Activated B cell treated with CpG ODN at 0.5 μM for 24 hours (primary cell): ENCODE measurements around the gene AP4S1. TPM values are rescaled to one million over a fixed set of nuclear protein-coding genes. Genes with fewer than 3 reads are reported as not detected.

Experiments used
- ATAC-seq: fragments of 200-7000 bp; cut with Tn5 transposase; one replicate; pipeline ENCODE4 v1.10.0; 2021; ENCODE audit warnings: low read depth, mild to moderate bottlenecking, moderate library complexity
- CTCF ChIA-PET: fragments of 350-600 bp; sonication (Branson Sonifier 250); formaldehyde crosslinking; loops from one replicate; lab custom pipeline; 2021; ENCODE audit warnings: antibody characterized with exemption; lab: Charles Lee
- POLR2A ChIA-PET: fragments of 350-600 bp; sonication (Branson Sonifier 250); formaldehyde crosslinking; loops from one replicate; lab custom pipeline; 2021; ENCODE audit warnings: antibody characterized with exemption; lab: Charles Lee
- DNase-seq: peaks from one replicate; pipeline ENCODE4 v3.0.0; 2022
- H3K27ac Mint-ChIP-seq: one replicate; pipeline ENCODE4 v1.8.0; 2020; ENCODE audit warnings: mixed read lengths
- H3K27me3 Mint-ChIP-seq: one replicate; pipeline ENCODE4 v1.8.0; 2021; ENCODE audit warnings: mixed read lengths
- H3K36me3 Mint-ChIP-seq: one replicate; pipeline ENCODE4 v1.8.0; 2021; ENCODE audit warnings: low read depth, mixed read lengths
- H3K4me1 Mint-ChIP-seq: one replicate; pipeline ENCODE4 v1.8.0; 2021; ENCODE audit warnings: mixed read lengths
- H3K4me3 Mint-ChIP-seq: one replicate; pipeline ENCODE4 v1.8.0; 2020; ENCODE audit warnings: mild to moderate bottlenecking, mixed read lengths
- H3K9me3 Mint-ChIP-seq: one replicate; pipeline ENCODE4 v1.8.0; 2020; ENCODE audit warnings: mixed read lengths
- intact Hi-C: fragments of 100-400 bp; cut with micrococcal nuclease; formaldehyde crosslinking; loops from one replicate; pipeline ENCODE4 v1.15.1; 2024
- total RNA-seq: library from RNA; stranded (reverse); gene quantifications from 2 replicates; pipeline ENCODE4 v1.2.3, GENCODE V29; 2022
- TF ChIP-seq, protein P1 (sequence below): fragments of 200-600 bp; IDR thresholded peaks from one replicate; pipeline ENCODE4 v1.8.0; 2022; ENCODE audit warnings: antibody characterized with exemption, mild to moderate bottlenecking

The AP4S1 gene
- total RNA-seq, 1 donor from 2014 or later, result 14.8 TPM

DNA sequence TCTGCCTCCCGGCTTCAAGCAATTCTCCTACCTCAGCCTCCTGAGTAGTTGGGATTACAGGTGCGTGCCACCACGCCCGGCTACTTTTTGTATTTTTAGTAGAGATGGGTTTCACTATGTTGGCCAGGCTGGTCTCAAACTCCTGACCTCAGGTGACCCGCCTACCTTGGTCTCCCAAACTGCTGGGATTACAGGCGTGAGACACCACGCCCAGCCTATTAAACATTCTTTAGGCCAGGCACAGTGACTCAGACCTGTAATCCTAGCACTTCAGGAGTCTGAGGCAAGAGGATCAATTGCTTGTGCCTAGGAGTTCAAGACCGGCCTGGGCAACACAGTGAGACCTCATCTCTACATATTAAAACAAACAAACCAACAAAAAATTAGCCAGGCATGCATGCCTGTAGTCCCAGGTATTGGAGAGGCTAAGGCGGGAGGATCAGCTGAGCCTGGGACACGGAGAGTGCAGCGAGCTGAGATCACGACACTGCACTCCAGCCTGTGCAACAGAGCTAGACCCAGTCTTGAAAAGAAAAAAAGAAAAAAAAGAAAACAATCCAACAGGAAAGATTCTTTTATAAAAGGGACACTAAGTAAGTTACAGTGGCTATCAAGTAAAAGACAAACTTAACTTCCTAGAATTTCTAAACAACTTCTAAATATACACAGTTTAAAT lies 111.9 kb downstream of the AP4S1 start:
- ChIA-PET CTCF (no interaction called here), POLR2A (no interaction called here)
- no peaks in the 10 kb centered on the region for H3K9me3 Mint-ChIP-seq
- TF ChIP-seq, protein P1, sequence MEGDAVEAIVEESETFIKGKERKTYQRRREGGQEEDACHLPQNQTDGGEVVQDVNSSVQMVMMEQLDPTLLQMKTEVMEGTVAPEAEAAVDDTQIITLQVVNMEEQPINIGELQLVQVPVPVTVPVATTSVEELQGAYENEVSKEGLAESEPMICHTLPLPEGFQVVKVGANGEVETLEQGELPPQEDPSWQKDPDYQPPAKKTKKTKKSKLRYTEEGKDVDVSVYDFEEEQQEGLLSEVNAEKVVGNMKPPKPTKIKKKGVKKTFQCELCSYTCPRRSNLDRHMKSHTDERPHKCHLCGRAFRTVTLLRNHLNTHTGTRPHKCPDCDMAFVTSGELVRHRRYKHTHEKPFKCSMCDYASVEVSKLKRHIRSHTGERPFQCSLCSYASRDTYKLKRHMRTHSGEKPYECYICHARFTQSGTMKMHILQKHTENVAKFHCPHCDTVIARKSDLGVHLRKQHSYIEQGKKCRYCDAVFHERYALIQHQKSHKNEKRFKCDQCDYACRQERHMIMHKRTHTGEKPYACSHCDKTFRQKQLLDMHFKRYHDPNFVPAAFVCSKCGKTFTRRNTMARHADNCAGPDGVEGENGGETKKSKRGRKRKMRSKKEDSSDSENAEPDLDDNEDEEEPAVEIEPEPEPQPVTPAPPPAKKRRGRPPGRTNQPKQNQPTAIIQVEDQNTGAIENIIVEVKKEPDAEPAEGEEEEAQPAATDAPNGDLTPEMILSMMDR, result no peak
- no peak overlapping the region for H3K4me3 Mint-ChIP-seq
- peaks cover 66% of the 10 kb centered on the region for H3K36me3 Mint-ChIP-seq
- H3K27ac Mint-ChIP-seq, result no peak overlapping the region
- intact Hi-C loops, result no loop called here
- no peak for DNase-seq
- H3K4me1 Mint-ChIP-seq, result no peaks in the 10 kb centered on the region
- H3K27me3 Mint-ChIP-seq, result no peaks in the 10 kb centered on the region
- no peak for ATAC-seq

DNA sequence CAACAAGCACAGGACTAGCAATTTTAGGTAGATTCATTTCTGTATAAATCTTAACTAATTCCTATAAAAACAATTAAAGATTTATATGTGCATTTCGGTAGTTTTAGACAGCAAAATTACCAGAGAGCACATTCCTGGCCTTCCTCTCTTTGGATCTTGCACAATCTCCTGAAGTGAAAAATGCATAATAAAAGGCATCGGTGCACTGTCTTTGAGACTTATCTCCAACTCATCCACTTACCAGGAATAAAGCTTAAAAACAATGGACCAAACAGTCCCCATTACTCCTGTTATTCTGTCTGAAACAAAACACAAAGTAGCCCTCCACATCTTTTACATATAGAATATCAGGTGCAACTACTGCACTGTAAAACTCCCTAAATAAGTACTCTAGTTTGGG lies 112.9 kb downstream of the AP4S1 start:
- H3K9me3 Mint-ChIP-seq, result no peaks in the 10 kb centered on the region
- intact Hi-C loops, result no loop called here
- CTCF ChIA-PET, result no interaction called here
- no peak for ATAC-seq
- H3K4me1 Mint-ChIP-seq, result no peaks in the 10 kb centered on the region
- H3K4me3 Mint-ChIP-seq, result no peak overlapping the region
- TF ChIP-seq, protein P1, result no peak
- no peak overlapping the region for H3K27ac Mint-ChIP-seq
- peaks cover 61% of the 10 kb centered on the region for H3K36me3 Mint-ChIP-seq
- DNase-seq, result no peak
- no peaks in the 10 kb centered on the region for H3K27me3 Mint-ChIP-seq
- POLR2A ChIA-PET, result no interaction called here

DNA sequence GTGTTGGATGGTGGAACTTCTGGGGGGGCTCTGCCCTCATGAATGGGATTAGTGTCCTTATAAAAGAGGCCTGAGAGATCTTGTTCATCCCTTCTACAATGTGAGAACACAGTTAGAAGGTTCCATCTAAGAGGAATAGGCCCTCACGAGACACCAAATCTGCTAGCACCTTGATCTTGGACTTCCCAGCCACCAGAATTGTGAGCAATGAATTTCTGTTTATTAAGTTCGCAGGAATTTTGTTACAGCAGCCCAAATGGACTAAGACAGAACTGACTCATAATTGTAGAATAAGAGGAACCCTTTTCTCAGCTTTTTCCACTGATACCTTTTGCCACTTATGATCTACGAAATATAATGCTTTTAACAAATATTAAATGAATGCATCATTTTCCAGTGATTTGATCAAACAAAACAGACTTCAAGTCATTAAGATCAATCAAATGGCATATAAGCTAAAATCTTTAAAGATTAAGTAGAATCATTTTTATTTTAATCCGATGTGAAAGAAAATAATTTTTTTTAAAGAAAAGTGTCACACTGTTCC lies 113.9 kb downstream of the AP4S1 start:
- no peak overlapping the region for H3K27ac Mint-ChIP-seq
- CTCF ChIA-PET, result no interaction called here

DNA sequence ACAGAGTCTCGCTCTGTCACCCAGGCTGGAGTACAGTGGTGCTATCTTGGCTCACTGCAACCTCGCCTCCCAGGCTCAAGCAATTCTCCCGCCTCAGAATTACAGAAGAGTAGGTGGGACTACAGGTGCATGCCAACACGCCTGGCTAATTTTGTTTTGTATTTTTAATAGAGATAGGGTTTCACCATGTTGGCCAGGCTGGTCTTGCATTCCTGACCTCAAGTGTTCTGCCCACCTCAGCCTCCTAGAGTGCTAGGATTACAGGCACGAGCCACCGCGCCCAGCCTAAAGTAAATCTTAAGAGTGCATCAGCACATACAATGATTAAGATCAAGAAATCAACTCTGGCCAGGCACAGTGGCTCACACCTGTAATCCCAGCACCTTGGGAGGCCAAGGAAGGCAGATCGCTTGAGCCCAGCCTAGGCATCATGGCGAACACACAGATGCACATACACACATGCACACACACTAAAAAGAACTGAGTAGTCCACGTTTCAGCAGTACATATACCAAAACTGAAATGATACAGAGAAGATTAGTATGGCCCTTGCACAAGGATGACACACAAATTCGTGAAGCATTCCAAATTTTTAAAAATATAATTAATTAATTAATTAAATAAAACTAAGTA lies 117.1 kb downstream of the AP4S1 start:
- CTCF ChIA-PET, result no interaction called here
- intact Hi-C loops, result no loop called here
- ATAC-seq, result no peak
- H3K36me3 Mint-ChIP-seq, result peaks cover 65% of the 10 kb centered on the region
- no peak overlapping the region for H3K27ac Mint-ChIP-seq
- H3K27me3 Mint-ChIP-seq, result no peaks in the 10 kb centered on the region
- no peaks in the 10 kb centered on the region for H3K4me1 Mint-ChIP-seq
- no peak for DNase-seq
- TF ChIP-seq, protein P1, result no peak
- POLR2A ChIA-PET, result no interaction called here
- H3K9me3 Mint-ChIP-seq, result no peaks in the 10 kb centered on the region
- no peak overlapping the region for H3K4me3 Mint-ChIP-seq

More for the DNA sequence above, 113.9 kb downstream of the AP4S1 start:
- TF ChIP-seq, protein P1, result no peak
- intact Hi-C loops, result no loop called here
- Mint-ChIP-seq H3K27me3 (no peaks in the 10 kb centered on the region), H3K9me3 (no peaks in the 10 kb centered on the region), H3K4me3 (no peak overlapping the region), H3K36me3 (peaks cover 61% of the 10 kb centered on the region), H3K4me1 (no peaks in the 10 kb centered on the region)
- ATAC-seq (no peak), DNase-seq (no peak)
- POLR2A ChIA-PET, result no interaction called here

Other genes starting within 250 kb of the AP4S1 start
- gene COCH, start 151.1 kb upstream of the AP4S1 start, total RNA-seq, result 10.2 and 10.4 TPM in 2 replicates
- gene STRN3, start 730 bp downstream of the AP4S1 start, total RNA-seq, result 27.2 and 31.0 TPM in 2 replicates
- 139 and 163 TPM in 2 replicates for gene HECTD1, start 182.1 kb downstream of the AP4S1 start, total RNA-seq